ENCODE results near the gene HECA.
"Not testable (repeated sequence)": the region's sequence is repeated elsewhere in the genome, so short reads cannot be mapped to it uniquely, and the experiment has no call there.

DNA sequence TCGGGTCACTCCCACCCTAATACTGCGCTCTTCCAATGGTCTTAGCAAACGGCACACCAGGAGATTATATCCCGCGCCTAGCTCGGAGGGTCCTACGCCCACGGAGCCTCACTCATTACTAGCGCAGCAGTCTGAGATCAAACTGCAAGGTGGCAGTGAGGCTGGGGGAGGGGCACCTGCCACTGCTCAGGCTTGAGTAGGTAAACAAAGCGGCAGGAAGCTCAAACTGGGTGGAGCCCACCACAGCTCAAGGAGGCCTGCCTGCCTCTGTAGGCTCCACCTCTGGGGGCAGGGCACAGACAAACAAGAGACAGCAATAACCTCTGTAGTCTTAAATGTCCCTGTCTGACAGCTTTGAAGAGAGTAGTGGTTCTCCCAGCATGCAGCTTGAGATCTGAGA lies 75.9 kb downstream of the HECA start:
- TF ChIP-seq, protein P1, sequence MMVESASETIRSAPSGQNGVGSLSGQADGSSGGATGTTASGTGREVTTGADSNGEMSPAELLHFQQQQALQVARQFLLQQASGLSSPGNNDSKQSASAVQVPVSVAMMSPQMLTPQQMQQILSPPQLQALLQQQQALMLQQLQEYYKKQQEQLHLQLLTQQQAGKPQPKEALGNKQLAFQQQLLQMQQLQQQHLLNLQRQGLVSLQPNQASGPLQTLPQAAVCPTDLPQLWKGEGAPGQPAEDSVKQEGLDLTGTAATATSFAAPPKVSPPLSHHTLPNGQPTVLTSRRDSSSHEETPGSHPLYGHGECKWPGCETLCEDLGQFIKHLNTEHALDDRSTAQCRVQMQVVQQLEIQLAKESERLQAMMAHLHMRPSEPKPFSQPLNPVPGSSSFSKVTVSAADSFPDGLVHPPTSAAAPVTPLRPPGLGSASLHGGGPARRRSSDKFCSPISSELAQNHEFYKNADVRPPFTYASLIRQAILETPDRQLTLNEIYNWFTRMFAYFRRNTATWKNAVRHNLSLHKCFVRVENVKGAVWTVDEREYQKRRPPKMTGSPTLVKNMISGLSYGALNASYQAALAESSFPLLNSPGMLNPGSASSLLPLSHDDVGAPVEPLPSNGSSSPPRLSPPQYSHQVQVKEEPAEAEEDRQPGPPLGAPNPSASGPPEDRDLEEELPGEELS (CRISPR knock-in tag; IDR thresholded peaks at IDR 0.05) = not testable (repeated sequence)
- not testable (repeated sequence) for TF ChIP-seq ATF1 (CRISPR knock-in tag; IDR thresholded peaks at IDR 0.05); CTCF (IDR thresholded peaks at IDR 0.05); OVOL2 (CRISPR knock-in tag; IDR thresholded peaks at IDR 0.05; ENCODE audit: borderline replicate concordance); USF1 (CRISPR knock-in tag; IDR thresholded peaks at IDR 0.05); IRF1 (CRISPR knock-in tag; IDR thresholded peaks at IDR 0.05)
